ENCODE data around the gene DRC1.

The DRC1 gene

DNA sequence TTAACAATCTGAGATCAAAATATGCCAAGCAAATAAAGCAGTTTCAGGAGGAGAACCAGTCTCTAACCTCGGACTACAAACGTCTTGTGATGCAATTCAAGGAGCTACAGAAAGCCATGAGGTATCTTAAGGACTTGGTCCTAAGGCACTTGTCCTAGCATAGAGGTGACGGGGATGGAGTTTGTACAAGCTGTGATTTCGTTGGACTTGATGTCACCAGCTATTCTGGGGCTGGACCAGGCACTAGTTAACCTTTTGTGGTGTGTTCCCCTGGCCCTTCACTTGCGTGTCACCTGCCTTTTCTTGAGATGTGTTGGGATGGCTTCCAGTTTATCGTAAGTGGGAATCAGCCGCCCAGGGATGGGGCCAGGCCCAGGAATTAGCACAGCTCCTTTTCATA lies 42.5 kb downstream of the DRC1 start:
- DNase-seq (ENCODE audit: low read depth in 2 of 2): no peak

DNA sequence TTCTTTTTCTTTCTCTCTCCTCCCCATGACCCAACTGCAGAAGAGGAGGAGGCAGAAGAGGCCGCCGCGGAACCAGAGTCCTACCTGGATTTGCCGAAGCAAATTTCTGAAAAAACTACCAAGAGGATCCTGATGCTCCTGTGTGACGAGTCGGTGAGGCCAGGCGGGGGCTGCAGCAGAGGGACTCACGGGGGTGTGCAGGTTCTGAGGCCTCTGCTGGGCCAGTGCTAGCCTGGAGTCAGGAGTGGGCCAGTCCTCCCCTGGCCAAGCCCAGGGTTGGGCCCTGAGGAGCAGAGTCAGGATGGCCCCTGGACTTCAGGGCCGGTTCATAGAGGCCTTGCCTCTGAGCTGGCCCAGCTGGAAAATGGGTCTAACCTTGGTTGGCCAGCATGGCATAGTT lies 46.9 kb downstream of the DRC1 start:
- DNase-seq (ENCODE audit: low read depth in 2 of 2): no peak

DNA sequence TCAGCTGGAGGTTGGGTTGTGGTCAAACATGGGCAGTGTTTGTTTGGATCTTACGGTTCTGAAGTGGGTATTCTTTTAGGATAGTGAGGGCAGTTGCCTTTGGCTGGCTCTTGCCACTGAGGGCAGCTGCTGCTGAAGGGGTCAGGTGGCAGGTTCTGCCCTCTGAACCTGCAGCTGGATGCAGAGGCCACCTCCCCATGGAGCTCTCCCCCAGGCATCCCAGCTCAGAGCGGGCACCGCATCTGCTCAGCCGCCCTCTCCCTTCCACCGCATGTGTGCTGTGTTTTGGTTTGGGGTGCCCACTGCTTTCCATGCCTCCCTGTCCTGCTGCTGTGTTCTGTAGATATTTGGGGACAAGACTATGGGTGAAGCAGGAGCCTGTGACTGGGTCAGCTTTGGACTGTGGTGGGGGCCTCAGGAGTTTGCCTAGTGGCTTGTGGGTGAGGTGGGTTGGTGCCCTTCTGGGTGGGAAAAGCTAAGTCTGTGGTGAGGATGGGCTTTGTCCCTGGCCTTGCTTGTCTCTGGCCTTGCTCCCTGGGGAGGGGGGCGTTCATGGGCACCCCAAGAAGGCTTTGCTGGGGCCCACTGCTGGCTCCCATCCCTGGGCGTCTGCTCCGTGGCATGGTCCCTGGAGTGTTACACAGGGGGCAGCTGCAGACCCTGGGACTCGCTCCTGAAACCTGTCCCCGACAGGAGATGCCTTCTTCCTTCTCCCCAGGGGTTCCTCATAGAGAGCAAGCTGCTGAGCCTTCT lies 47.7 kb downstream of the DRC1 start:
- no peak for DNase-seq (ENCODE audit: low read depth in 2 of 2)

GRCh38 chr2:26450031-26450635 lies 48.4 kb downstream of the DRC1 start:
- DNase-seq (ENCODE audit: low read depth in 2 of 2): no peak

- DNase-seq (ENCODE audit: low read depth in 2 of 2): no peak
Observed at GRCh38 chr2:26451700-26452099, 50.0 kb downstream of the DRC1 start.

DNA sequence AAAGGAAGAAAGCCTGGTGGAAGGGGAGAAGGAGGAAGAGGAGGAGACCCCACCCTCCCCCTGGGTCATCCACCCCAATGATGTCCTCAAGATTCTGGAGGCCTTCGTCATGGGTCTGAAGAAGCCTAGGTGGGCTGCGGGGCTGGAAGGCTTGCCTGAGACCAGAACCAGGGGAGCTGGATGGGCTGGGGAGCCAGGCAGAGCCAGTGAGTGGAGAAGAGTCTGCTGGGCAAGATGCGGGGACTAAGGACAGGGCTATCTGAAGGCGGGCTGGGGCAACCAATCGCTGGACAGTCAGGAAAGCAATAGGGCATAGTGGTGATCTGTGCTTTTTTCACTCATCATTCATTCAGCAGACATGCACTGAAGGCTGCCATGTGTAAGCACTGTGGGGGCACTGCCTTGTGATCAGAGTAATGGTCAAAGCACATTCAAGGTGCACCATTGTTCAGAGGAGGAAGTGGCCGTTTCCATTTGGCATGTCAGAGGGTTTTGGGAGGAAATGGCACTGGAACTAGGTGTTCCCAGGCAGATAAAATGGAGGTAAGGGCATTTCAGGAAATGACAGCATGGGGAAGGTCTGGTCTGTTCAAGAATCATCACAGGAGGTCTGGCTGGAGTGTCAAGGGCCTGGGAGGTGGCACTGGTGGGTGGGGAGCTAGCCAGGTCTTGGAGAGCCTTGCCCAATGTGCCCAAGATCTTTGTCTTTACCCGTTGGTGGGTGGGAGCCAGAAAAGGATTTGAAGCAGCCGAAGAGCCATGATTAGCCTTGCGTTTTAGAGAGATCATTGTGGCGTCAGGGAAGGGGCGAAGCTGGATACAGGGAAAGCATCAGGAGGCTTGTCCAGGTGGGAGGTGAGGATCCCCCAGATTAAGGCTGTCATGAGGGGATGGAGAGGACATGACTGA lies 52.0 kb downstream of the DRC1 start:
- no peak for DNase-seq (ENCODE audit: low read depth in 2 of 2)

DNA sequence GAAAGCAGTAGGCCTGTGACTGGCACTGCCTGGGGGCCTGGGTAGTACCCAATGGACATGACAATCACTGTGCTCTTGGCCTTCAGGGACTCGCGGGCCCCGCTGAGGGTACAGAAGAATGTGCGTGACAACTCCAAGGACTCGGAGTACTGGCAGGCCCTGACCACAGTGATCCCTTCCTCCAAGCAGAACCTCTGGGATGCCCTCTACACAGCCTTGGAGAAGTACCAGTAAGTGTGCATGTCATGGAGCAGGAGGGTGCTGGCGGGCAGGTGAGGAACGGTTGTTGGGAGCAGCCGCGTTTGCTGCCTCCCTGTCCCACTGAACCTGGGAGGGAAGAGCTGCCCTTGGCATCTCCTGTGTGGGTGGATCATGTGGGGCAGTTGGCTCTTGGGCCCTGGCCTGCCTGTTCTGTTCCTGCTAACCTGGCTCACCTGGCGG lies 52.9 kb downstream of the DRC1 start:
- DNase-seq (ENCODE audit: low read depth in 2 of 2): no peak

DNA sequence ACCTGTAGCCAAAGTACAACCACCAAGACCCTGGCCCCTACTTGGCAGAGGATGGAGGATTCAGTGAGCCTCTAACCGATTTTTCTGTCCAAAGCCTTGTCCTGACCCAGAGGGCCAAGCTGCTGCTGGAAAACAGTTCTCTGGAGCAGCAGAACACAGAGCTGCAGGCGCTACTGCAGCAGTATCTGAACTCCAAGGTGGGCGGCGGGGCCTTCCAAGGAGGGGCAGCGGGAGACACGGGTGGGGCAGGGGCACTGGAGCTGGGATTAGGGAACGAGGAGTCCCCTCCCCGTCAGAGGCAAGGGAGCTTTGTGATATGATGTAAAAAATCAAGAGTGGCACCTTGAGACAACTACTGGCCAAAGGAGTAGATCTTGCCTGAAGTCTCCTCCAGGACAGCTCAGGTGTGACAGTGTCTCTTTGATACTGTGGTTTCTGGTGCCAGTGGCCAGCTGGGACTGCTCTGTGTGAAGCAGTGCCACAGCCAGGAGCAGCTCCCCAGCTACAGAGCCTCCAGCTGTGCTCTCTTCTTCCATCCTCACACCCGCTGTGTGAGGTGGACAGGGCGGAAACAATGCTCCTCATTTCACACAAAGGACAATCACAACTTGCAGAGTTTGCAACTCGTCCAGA lies 53.4 kb downstream of the DRC1 start:
- DNase-seq (ENCODE audit: low read depth in 2 of 2): no peak

DNA sequence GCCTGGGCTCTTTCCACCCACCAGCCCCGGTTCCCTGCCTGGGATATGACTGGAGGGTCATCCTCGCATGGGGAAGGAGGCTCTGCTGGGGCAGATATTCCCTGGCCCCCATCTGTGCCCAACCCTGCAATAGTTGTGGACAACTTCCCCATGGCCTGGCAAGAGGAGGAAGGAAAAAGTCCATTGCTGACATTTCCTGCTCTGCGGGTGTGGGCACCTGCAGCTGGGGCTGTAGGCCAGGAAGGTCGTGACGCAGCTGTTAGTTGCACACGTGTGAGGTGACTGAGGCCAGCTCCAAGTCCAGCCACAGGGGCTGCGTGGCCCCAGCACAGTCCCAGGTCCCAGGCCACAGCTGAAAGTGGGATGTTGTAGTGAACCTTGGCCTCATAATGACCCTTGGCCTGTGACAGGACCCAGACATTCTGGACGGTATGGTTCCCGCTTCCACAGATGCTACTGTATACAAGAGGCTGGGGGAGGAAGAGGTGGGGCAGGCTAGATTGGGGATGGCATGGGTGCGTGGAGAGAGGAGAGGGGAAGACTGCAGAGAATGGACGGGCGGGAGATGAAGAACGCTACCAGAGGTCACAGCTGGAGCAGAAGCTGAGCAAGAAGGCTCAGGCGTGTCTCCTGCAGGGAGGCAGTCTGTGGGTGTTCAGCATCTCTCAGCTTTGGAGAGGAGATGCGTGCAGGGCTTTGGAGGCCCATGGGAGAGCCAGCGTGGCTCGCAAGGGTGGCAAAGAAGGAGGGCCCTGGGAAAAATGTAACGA lies 54.1 kb downstream of the DRC1 start:
- no peak for DNase-seq (ENCODE audit: low read depth in 2 of 2)

DNA sequence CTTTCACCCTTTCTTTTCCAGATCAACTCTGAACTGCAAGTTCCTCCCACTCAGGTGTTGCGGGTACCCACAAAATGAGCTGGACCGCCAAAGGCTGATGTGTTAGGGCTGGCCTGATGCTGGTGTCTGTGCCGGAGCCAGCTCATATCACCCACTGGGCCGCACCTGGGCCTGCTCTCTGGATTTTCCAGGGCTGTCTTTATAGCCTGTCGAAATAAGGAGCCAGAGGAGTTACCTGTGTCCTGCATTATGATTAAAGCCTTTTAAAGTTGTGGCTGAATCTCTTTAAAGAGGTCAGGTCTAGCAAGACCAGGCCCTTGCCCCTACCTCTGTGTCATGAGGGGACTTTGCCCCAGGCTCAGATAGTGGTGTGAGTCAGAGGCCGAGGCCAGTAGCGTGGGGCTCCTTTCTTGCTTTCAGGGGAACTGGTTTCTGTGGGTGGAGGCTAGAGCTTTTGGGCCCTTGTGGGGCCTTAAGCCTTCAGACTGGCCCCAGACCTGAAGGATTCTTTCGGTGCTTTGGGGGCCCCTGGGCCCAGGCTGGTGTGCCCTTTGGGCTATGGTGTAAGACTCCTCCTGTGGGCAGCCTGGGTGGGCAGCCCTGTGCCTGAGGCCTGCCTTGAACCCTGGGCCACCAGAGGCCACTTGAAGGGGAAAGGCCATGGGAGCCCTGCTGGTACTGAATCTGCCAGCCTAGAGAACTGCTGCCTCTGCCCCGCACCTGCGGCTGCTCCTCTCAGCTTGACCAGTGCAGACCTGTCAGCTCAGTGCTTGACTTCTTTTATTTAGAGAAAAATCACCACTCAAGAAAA lies 54.9 kb downstream of the DRC1 start:
- DNase-seq (ENCODE audit: low read depth in 2 of 2): no peak

DNA sequence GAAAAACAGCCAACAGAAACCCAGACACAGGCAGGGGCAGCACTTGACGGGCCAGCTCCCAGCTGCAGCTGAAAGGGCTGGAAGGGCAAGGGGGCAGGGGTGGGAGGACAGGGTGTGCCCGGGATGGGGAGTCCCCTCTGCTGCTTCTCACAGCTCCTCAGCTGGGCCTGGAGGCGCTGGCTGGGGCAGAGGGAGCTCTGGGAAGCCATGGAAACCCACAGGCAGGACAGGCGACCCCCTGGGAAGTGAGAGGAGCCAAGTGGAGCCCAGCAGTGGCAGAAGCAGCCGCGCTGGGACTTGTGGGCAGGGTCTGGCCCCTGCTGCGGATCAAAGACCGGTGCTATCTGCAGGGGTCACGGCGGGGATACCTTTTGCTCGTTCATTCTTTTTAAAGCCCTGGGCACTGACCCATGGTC lies 55.5 kb downstream of the DRC1 start:
- DNase-seq (ENCODE audit: low read depth in 2 of 2): no peak

- DNase-seq (ENCODE audit: low read depth in 2 of 2): no peak
Observed at GRCh38 chr2:26457695-26458364, 56.1 kb downstream of the DRC1 start.

DNA sequence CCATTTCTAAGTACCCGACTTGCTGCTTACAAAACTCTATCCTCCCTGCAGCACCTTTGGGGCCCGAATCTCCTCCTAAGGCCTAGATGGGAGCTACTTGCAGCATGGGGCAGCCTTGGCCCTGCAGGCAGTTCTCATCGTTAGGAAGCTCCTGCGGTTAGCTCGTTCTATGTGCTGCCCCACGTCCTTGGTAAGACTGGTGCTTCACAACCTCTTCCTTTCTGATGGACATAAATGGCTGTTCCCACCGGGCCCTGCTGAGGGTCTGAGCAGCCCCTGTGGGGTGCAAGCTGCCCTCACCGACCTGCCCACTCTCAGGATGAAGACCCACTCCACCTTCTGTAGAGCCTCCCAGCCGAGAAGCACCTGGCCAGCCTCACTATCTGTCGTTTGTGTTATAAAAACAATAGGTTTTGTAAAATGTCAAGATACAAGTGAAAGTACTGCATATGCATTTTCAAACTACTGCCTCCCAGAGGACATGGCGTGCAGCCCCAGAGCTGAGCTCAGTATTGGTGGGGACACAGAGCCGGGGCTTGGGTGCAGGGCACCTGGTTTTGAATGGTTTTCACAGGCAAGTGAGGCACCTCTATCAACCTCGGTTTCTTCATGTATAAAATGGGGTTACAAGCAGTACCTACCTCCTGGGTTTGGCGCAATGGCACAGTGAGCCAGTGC lies 56.8 kb downstream of the DRC1 start:
- no peak for DNase-seq (ENCODE audit: low read depth in 2 of 2)

DNA sequence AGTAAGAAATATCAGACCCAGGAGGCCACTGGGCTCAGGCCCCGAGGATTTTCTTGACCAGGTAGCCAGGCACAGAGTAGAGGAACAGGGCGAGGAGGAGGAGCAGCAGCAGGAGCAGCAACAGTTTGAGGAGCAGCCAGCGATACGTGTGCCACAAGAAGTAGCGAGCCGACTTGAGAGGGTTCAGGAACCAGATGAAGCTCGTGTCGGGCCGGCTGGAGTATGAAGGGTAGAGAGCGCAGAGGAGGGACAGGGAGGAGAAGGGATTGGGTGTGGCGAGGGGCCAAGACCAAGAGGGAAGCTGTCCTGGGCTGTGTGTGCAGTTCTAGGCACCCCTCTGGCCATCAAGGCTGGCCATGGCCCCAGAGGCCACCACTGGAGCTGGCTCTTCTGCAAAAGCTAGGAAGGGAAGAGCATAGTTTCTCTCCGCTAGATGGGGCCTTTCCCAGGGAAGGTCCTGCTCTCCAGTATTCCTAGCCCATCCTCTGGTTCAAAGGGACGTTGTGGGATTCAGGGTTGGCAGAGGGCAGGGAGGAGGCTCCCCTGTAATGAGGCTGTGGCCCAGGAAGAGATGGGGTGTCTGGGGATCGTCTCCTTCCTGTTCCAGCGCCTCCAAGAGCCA lies 58.4 kb downstream of the DRC1 start:
- no peak for DNase-seq (ENCODE audit: low read depth in 2 of 2)

DNA sequence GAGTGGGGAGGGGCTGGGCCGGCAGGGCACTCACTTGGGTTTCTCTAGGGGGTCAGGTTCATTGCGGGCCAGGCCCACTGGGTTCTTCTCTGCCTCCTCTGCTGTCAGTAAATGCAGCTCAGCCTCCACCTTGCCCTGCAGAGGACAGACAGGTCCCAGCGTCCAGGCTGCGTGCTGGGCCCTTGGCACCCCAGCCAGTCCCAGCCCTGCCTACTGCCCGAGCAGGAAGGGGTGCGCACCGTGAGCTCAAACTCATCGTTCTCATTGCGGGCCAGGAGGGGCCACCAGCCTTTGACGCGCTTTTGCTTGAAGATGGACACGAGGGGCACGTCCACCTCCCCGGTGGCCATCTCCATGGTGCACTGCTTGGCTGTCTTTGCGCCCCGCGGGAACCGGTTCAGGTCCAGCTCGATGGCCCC lies 58.9 kb downstream of the DRC1 start:
- DNase-seq (ENCODE audit: low read depth in 2 of 2): no peak

DNA sequence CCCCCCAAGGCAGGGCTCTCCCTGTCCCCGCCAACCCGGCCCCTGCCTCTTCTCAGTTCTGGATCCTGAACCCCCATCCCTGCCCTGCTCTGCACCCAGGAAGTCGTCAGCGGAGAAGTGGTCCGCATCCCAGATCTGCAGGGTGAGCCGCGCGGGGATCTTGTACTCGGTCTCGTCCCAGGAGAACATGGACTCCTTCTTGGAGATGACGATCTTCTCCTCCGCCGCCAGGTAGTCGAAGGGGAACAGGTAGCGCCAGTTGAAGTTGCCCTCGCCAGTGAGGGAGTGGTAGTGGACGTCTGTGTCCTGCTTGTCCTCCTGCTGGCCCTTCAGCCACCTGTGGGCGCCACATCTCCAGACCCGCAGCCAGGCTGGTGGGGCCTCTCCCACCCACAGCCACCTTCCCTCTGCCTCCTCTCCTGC lies 59.9 kb downstream of the DRC1 start:
- no peak for DNase-seq (ENCODE audit: low read depth in 2 of 2)

GRCh38 chr2:26462100-26462499 lies 60.4 kb downstream of the DRC1 start:
- DNase-seq (ENCODE audit: low read depth in 2 of 2): no peak

- DNase-seq (ENCODE audit: low read depth in 2 of 2): no peak
Observed at GRCh38 chr2:26462511-26463243, 61.0 kb downstream of the DRC1 start.

Measured in stimulated activated CD4-positive, alpha-beta T cell treated with anti-CD3 and anti-CD28 coated beads, Interleukin-15, amount 100 ng/mL, for 48 hours (primary cell).